ENCODE results near the gene IL7R.
"Not testable (repeated sequence)": the region's sequence is repeated elsewhere in the genome, so short reads cannot be mapped to it uniquely, and the experiment has no call there.

The IL7R gene

GRCh38 chr5:35842856-35843255, 13.8 kb upstream of the IL7R start:
- DNase-seq, result no peak

GRCh38 chr5:35845508-35845907, 11.2 kb upstream of the IL7R start:
- not testable (repeated sequence) for DNase-seq

- no peak for DNase-seq
Observed at GRCh38 chr5:35847491-35847890, 9.2 kb upstream of the IL7R start.

GRCh38 chr5:35847961-35848360, 8.7 kb upstream of the IL7R start:
- DNase-seq, result no peak

GRCh38 chr5:35849860-35850259, 6.8 kb upstream of the IL7R start:
- DNase-seq, result no peak

- DNase-seq, result no peak
Observed at GRCh38 chr5:35850967-35851680, 5.6 kb upstream of the IL7R start.

- DNase-seq, result no peak
Observed at GRCh38 chr5:35852084-35852734, 4.5 kb upstream of the IL7R start.

GRCh38 chr5:35852773-35853172, 3.9 kb upstream of the IL7R start:
- DNase-seq, result no peak

- no peak for DNase-seq
Observed at GRCh38 chr5:35853631-35854030, 3.1 kb upstream of the IL7R start.

GRCh38 chr5:35854248-35854647, 2.4 kb upstream of the IL7R start:
- DNase-seq, result no peak

- no peak for DNase-seq
Observed at GRCh38 chr5:35855187-35855586, 1.5 kb upstream of the IL7R start.

- not testable (repeated sequence) for DNase-seq
Observed at GRCh38 chr5:35856186-35856764, 416 bp upstream of the IL7R start.

GRCh38 chr5:35857606-35858205, 1.0 kb downstream of the IL7R start:
- no peak for DNase-seq

GRCh38 chr5:35859101-35859661, 2.5 kb downstream of the IL7R start:
- DNase-seq, result no peak

- no peak for DNase-seq
Observed at GRCh38 chr5:35860686-35861085, 4.0 kb downstream of the IL7R start.

GRCh38 chr5:35861718-35862117, 5.0 kb downstream of the IL7R start:
- DNase-seq, result no peak

GRCh38 chr5:35862126-35862525, 5.4 kb downstream of the IL7R start:
- DNase-seq, result no peak

GRCh38 chr5:35863159-35863558, 6.5 kb downstream of the IL7R start:
- DNase-seq, result no peak

- no peak for DNase-seq
Observed at GRCh38 chr5:35867998-35868397, 11.3 kb downstream of the IL7R start.

- DNase-seq, result no peak
Observed at GRCh38 chr5:35869685-35870277, 13.1 kb downstream of the IL7R start.

- no peak for DNase-seq
Observed at GRCh38 chr5:35870605-35871004, 13.9 kb downstream of the IL7R start.

- no peak for DNase-seq
Observed at GRCh38 chr5:35876454-35876853, 19.8 kb downstream of the IL7R start.

GRCh38 chr5:35876922-35877321, 20.2 kb downstream of the IL7R start:
- DNase-seq, result no peak
